HG03565 (cell line): Measurements from ENCODE around the gene DIABLO.
"Not testable (repeated sequence)": the region's sequence is repeated elsewhere in the genome, so short reads cannot be mapped to it uniquely, and the experiment has no call there.

Experiments
- ATAC-seq: cut with Tn5 transposase; IDR thresholded peaks from one replicate; pipeline ENCODE4 v1.9.1; 2021; ENCODE audit warnings: mild to moderate bottlenecking, moderate library complexity; ENCODE audit not compliant: unreplicated experiment

Gene DIABLO

GRCh38 chr12:122225683-122226365, at the start of gene DIABLO:
TSS of gene DIABLO (minus strand) at chr12:122226052. CDS start at chr12:122226014, 38 bp downstream.
- peak; percentile 79 for ATAC-seq

- ATAC-seq, result no peak
Observed at GRCh38 chr12:122275459-122275858, 49.6 kb upstream of the DIABLO start.

- ATAC-seq, result peak; percentile 85
Observed at GRCh38 chr12:122266230-122266901, 40.5 kb upstream of the DIABLO start, which contains the start of gene VPS33A. TSS of gene VPS33A (minus strand) at chr12:122266494. CDS start at chr12:122266408, 86 bp downstream.

GRCh38 chr12:122265886-122266229, 40.0 kb upstream of the DIABLO start:
- peak; percentile 27 for ATAC-seq

- peak; percentile 5 for ATAC-seq
Observed at GRCh38 chr12:122265476-122265875, 39.6 kb upstream of the DIABLO start.

- not testable (repeated sequence) for ATAC-seq
Observed at GRCh38 chr12:122260735-122261134, 34.9 kb upstream of the DIABLO start.

- ATAC-seq, result not testable (repeated sequence)
Observed at GRCh38 chr12:122258939-122259338, 33.1 kb upstream of the DIABLO start.

- not testable (repeated sequence) for ATAC-seq
Observed at GRCh38 chr12:122258462-122258861, 32.6 kb upstream of the DIABLO start.

GRCh38 chr12:122250536-122250935, 24.7 kb upstream of the DIABLO start:
- no peak for ATAC-seq

GRCh38 chr12:122250047-122250446, 24.2 kb upstream of the DIABLO start:
- ATAC-seq, result no peak

GRCh38 chr12:122245553-122245952, 19.7 kb upstream of the DIABLO start:
- ATAC-seq, result no peak

- ATAC-seq, result no peak
Observed at GRCh38 chr12:122244565-122245371, 18.9 kb upstream of the DIABLO start.

GRCh38 chr12:122243965-122244364, 18.1 kb upstream of the DIABLO start:
- ATAC-seq, result no peak

GRCh38 chr12:122238861-122239260, 13.0 kb upstream of the DIABLO start:
- no peak for ATAC-seq

GRCh38 chr12:122235741-122236140, 9.9 kb upstream of the DIABLO start:
- ATAC-seq, result no peak

GRCh38 chr12:122232691-122233090, 6.8 kb upstream of the DIABLO start:
- ATAC-seq, result no peak

GRCh38 chr12:122230798-122231197, 4.9 kb upstream of the DIABLO start:
- no peak for ATAC-seq

GRCh38 chr12:122228092-122228491, 2.2 kb upstream of the DIABLO start:
- no peak for ATAC-seq

GRCh38 chr12:122227341-122227740, 1.5 kb upstream of the DIABLO start:
- no peak for ATAC-seq

- ATAC-seq, result no peak
Observed at GRCh38 chr12:122226366-122227125, 694 bp upstream of the DIABLO start.

- no peak for ATAC-seq
Observed at GRCh38 chr12:122216445-122216844, 9.4 kb downstream of the DIABLO start.
